GM21423 (cell line): ENCODE measurements around the gene PPP2R2B.

ENCODE experiments used
- ATAC-seq: cut with Tn5 transposase; IDR thresholded peaks from one replicate; pipeline ENCODE4 v1.9.1; 2021; ENCODE audit warnings: mild to moderate bottlenecking, moderate library complexity; ENCODE audit not compliant: unreplicated experiment

The PPP2R2B gene

GRCh38 chr5:146707316-146707715 is 171.2 kb downstream of the PPP2R2B start:
- no peak for ATAC-seq

DNA sequence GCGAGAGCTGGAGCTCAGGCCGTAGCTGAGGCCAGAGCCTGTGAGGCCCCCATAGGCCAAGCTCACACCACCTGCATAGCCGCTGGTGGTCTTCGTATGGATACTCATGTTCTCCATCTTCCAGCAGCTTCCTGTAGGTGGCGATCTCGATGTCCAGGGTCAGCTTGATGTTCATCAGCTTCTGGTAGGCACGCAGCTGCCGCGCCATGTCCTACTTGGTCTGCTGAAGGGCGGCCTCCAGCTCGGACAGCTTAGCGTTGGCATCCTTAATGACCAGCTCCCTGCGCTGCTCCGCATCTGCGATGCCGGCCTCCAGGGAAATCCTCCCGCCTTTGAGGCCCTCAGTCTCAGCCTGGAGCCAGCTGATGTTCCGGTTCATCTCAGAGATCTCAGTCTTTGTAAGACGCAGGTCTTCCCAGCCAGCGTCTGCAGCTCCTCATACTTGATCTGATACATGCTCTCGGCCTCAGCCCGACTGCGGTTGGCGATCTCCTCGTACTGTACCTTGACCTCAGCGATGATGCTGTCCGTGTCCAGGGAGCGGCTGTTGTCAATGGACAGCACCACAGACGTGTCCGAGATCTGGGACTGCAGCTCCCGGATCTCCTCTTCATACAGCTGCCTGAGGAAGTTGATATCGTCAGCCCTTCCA is 172.1 kb downstream of the PPP2R2B start:
- ATAC-seq, result no peak

- ATAC-seq, result no peak
These were observed 173.4 kb downstream of the PPP2R2B start for GRCh38 chr5:146704949-146705665.

GRCh38 chr5:146703899-146704298 is 174.7 kb downstream of the PPP2R2B start:
- ATAC-seq, result no peak

GRCh38 chr5:146703499-146703898 is 175.1 kb downstream of the PPP2R2B start:
- no peak for ATAC-seq

DNA sequence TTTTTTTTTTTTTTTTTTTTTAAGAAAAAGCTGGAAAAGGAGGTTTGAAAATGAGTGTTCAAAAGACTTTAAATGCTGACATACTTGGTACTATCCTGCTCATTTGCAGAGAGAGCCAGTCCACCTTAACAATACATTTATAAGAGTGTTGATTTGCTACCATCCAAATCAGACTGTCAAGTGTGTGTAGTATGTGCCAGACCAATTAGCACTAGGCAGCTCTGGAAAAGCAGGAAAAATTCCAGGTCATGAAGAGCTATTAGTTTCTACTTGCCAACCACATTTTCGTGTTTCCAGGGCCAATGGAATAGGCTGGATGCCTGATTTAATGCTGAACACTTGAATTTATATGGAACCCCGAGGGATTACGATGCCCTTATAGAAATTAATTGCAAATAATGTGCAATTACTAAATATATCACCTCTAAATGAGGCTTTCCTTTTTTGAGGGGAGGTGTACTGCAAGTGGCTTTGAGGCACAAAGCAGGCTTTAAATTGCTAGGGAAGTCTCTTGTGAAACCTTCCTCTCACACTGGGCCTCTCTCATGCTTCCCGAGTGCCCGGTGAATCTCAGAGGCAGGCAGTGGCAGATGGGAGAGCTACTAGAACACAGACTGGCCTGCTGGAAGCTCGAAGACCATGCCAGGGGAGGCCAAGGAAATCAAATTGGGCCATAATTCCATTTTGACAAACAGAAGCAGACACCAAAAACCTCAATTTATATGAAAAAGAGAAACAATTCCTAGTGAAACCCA is 178.7 kb downstream of the PPP2R2B start:
- ATAC-seq, result no peak

GRCh38 chr5:146699138-146699537 is 179.4 kb downstream of the PPP2R2B start:
- no peak for ATAC-seq

- ATAC-seq, result no peak
These were observed 179.9 kb downstream of the PPP2R2B start for GRCh38 chr5:146698651-146699050.

DNA sequence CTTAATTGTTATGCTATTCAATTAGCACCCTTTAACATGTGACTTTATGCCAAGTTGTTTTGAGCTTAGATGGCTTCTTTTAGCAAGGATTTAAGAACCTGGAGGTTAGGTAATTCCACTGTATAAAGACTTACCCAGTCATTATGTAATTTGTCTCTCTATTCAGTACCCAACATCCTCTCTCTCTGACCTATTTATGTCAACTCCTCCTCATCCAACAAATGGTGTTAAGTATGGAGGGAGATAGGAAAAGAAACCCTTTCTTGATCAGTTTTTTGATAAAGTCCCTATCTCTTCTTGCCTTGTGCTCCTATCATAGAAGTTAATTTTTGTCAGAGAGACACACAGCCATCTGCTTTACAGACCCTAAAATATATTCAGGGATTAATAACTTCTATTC is 181.3 kb downstream of the PPP2R2B start:
- no peak for ATAC-seq

DNA sequence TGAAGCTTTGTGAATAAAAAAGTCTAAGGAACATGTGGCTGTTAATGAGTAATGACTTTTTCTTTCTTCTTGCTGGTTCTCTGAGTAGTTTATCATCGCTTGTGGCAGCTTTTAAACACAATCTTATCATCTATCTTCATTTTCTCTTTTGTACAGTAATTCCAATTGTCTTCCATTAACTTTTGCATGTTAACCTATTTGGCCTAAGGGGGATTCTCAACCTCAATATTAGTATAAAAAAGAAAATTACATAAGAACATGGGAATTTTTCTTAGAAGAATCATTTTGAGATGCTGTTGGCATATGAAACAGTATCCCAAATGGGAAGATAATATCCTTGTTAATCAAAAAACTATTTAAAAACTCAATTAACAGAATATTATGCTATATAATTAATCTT is 182.9 kb downstream of the PPP2R2B start:
- no peak for ATAC-seq

DNA sequence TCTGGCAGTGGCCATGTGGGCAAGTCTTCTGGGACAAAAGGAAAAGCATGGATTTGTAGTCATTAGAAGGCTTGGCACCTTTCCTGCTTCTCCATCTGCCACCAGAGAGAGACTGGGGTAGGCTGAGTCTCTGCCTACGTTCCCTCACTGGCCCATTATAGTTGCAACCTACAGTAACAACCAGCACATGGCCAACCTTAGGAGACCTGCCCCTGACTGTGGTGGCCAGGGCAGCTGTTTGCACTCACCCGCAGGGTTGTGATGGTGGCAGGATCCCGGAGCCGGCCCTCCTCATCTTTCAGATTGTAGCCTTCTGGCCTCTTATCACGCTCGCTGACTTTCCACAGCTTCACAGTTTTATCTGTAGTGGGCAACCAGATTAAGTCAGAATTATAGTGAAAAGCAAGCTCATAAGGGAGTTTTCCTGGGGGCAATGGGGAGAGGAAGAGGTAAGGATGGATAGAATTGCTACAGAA is 187.6 kb downstream of the PPP2R2B start:
- no peak for ATAC-seq

- ATAC-seq, result no peak
These were observed 190.9 kb downstream of the PPP2R2B start for GRCh38 chr5:146687630-146688029.

GRCh38 chr5:146683861-146684260 is 194.7 kb downstream of the PPP2R2B start:
- no peak for ATAC-seq

DNA sequence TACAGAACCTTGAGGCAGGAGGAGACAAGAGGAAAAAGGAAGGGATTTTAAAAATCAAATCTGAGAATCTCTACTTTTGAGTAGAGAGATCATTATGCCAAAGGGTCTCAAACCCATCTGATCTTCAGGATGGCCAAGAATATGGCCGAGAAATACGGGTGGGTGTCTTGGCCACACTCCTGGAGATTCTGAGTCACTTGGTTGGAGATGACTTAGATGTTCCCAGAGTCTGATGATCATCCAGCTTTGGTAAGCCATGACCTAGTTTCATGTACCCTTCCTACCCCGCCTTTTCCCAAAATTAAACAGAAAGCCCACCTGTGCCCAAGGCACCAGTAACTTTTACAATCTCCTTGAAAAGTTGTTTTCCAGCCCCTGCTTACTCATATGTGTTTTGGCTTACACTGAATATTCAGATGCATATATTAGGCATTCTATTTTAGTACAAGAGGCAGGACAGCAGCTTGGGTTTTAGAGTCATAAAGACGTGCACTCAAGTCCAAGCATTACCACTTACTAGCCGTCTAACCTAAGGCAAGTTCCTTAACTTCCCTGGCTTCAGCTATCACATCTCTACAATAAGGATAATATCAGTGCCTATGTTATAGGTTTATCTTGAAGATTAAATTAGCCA is 195.5 kb downstream of the PPP2R2B start:
- ATAC-seq, result no peak

DNA sequence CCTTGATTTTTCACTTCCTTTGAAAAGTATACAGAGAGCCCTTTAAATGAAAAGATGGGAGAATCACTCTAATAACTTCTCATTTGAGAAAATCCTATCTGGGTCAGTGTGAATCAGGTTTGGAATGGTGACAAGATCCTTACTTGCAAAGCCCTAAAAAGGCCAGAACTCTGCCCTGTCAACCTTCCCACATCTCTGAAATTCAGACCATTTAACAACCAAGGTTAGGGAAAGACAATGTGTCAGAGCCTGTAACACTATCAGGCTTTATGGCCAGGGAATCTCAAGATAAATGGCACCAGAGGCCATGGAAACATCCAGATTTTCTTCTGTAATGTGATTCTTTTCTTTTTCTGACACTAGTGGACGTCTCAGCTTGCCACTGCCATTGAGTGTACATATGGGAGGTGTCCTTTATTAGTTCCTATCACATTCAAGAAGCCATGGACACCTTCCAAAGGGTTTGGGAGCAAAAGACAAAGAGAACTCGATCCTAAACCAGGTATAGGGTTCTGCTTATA is 196.9 kb downstream of the PPP2R2B start:
- ATAC-seq, result no peak

DNA sequence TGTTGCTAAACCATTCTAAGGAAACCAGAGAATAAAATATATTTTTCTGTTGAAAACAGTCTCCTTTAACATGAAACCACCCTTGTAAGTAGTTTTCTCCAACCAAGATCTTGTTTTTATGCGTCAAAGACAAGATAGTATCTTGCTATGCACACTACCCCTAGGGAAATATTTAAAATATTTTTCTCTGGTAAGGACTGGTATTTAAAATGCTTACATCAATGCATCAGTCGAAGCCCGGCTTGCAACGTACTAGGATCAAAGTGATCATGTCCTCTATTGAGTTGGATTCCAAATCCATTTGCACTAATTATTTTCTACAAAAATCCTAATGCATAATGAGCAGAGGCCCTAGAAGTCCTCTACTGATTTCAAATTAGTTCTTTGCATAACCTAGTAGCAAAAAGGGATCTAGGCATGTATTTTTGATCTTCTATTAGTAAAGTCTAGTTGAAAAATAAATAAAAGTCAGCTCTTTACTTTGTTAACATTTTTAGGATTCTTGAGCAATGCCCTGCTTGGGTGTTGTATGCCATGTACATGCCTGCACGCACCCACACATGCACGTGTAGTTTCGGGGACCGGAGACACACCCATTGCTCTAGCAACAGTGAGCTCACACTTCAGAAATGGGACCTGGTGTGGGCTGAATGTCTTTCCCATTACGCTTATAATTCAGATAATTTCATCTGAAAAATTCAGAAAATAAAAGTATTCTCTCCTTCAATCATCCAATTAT is 197.5 kb downstream of the PPP2R2B start:
- no peak for ATAC-seq

DNA sequence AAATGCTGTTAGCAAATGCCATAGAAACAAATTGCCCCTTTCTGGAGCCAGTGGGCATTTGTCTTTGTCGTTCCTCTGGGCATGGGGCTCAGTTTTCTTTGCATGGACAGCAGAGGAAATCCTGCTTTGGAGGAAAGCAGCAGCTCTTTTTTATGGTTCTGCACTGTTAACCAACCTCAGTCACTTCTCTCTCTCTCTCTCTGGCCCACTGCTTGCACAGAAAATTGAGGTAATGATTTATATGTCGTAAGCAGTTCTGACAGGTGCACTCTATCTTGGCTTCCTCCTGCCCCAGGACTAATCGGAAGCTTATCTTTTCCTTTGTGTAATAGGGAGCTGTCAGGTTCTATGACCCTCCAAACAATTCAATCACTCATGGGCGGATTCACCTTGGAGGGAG is 202.9 kb downstream of the PPP2R2B start:
- peak; percentile 90 for ATAC-seq

GRCh38 chr5:146672866-146673265 is 205.7 kb downstream of the PPP2R2B start:
- no peak for ATAC-seq

DNA sequence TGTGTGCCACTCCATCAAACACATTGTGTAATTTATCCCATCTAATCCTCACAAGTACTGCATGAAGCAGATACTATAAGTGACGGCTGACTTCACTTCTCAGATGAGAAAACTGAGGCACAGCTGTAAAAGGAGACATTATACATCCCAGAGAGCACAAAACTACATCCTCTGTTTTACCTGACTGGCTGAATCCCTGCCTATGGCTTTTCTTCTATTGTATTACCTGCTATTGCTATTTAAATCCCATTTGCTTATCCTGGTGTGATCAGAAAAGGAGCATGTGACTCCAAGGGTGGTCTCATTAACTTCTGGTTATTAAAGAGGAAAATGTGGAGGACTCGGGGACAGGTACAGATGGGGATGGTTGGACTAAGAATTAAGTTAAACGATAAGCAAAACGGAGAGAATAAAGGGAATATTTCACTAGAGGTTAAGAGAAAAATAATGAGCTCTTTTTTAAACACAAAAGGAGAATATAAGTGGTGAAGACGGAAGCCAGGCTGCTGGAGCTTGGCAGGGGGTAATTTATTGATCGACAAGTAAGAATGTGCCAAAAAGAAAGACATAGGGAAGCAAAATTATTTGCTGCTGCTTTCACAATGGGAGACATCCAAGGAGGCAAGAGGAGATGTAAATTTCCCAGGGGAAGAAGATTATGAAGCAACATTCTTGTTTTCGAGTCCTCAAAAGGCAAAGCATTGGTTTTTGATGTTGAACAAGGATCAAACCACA is 206.8 kb downstream of the PPP2R2B start:
- ATAC-seq, result no peak

- ATAC-seq, result no peak
These were observed 208.9 kb downstream of the PPP2R2B start for GRCh38 chr5:146669656-146670055.
